Hematopoietic multipotent progenitor cell treated with erythropoietin and hydrocortisone succinate and interleukin-3 and kit ligand, for 6 days (in vitro differentiated cells): Measurements from ENCODE around the gene MBNL2.

Experiments used
- DNase-seq: peaks from one replicate; pipeline ENCODE4 v3.0.0-alpha.2; 2015

The MBNL2 gene

DNA sequence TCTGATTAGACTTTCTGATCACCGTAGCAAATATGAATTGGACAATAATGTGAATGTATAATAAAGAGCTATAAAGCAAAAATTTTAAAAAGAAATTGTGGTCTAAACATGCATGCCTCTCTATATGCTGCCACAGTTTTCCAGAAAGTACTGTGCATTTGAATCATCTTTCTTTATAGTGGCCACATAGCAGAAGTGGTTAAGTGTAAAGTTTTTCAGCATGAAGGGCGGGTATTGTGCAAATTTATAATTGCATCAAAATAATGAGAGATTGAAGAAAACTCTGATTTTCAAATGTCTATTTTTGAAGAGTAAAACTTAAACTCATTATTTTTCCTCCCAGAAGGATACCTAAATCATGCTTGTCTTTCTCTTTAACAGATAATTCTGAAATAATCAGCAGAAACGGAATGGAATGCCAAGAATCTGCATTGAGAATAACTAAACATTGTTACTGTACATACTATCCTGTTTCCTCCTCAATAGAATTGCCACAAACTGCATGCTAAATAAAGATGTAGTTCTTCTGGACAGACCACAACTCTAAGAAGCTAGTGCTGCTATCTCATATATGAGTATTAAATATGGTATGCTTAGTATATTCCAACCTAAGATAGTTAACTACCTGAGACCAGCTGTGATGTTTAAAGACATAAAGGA lies 168.9 kb downstream of the MBNL2 start:
- DNase-seq: no peak

DNA sequence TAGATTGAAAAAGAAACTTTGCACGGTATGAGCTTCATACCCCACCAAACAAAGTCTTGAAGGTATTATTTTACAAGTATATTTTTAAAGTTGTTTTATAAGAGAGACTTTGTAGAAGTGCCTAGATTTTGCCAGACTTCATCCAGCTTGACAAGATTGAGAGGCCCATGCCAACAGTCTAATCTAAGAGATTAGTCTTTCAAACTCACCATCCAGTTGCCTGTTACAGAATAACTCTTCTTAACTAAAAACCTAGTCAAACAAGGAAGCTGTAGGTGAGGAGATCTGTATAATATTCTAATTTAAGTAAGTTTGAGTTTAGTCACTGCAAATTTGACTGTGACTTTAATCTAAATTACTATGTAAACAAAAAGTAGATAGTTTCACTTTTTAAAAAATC lies 169.9 kb downstream of the MBNL2 start:
- DNase-seq: no peak

DNA sequence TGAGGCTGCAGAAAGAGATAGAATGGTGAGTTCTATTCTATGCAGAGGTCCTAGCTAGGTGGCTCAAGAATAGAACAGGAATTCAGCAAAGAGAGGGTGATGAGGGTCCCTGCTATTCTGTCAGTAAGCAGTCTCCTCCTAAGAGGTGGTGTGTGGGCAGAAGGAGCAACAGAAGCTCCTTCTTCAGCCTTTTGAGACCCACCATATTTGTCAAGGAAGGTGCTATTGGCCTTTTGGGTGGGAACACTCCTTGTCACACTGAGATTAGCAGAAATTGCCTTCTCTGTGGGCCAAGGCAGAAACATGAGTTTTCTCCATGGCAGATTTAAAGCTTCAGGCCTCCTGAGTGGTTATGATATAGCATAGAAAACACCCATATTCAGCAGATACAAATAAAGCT lies 172.4 kb downstream of the MBNL2 start:
- DNase-seq: no peak

DNA sequence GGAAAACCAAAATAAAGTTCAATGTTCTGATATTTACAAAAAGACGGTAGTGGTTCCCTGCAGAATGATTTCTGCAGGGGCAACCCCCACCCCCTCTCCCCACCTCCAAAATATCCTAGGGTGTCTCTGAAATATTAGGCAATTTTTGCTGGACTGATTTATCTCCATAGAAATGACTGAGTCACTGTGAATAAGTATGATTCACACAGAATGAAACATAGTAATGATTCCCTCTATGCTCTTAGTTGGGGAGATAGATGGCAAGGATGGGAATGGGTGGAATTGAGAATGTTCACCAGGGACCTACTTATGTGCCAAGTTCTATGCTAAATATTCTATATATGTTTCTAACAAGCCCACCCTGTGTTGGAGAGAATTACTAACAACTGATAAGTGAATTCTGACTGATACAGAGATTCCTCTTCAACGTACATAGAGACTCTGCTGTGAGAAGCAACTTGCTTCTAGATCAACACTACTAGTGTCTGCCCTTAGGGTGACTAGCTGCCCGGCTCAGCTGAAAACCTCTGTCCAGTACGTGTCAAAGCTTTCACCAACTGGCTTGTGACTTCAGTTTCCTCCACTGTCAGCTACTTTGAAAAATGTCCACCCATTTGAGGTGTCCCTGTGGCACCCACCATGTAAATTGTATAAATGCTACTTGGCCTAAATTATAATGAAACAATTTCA lies 173.5 kb downstream of the MBNL2 start:
- DNase-seq: no peak

DNA sequence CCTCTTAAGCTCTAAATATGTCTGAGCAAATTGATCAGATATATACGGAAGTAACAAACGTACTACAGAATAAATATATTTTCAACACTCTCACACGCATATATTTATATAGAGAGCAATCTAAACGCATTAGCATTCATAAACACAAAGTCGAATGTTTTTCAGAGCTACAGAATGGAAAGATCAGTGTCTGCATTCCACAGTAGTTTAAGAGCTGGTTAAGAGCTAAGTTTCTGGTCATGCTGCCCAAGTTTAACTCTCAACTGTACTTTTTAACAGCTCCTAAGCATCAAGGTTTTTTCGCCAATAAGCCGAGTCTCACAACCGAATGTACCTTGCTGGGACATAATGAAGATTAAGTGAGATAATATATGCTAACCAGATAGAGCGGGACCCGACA lies 175.1 kb downstream of the MBNL2 start:
- DNase-seq: no peak

DNA sequence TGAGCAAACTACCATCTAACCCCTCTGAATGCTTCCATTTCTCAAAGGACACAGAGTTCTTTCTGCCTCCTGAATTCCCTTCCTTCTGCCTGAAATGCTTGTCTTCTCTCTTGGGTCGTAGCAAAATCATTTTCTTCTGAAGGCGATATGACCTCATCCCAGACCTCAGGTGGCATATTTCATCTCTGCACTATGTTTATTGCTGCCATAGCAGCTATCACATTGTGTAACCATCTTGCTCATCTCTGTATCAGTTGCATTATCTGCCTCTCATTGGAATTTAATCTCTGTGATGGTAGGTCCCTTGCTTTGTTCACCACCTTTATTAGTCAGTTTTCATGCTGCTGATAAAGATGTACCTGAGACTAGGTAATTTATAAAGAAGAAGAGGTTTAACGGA lies 179.3 kb downstream of the MBNL2 start:
- no peak for DNase-seq

DNA sequence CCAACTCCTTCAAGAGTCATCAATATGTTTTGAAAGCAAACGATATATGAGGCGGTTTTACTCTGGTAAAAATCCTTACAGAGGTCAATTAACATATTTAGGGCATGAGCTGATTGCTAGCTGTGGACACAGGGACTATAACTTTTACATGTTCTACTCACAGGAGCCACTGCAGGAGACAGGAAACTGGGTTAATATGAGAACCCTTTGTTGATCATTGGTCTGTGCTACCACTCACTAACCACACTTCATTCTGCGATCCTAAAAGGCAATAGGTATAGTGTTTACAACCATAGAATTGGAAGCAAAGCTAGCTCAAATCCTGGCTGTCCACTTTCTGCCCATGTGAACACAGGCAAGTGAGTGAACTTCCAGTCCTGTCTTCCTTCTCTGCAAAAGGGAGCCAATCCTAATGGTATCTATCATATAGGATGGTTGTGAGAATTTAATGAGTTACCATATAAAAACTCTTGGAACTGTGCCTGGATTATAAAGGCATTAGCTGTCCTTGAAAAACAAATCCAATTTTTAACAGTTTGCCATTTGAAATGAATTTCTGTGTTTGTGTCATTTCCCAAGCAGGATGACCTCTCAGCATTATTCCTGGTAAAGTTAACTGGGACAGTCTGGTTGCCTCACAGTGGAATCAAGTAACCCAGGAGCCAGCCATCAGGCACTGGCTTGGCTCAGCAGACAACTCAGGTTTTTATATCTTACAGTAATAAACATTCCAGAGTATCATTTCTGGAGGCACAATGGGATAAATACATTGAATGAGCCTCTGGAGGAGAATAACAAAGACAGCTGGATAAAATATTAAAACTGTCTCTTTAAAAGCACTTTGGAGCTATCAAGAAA lies 182.0 kb downstream of the MBNL2 start:
- DNase-seq: no peak

DNA sequence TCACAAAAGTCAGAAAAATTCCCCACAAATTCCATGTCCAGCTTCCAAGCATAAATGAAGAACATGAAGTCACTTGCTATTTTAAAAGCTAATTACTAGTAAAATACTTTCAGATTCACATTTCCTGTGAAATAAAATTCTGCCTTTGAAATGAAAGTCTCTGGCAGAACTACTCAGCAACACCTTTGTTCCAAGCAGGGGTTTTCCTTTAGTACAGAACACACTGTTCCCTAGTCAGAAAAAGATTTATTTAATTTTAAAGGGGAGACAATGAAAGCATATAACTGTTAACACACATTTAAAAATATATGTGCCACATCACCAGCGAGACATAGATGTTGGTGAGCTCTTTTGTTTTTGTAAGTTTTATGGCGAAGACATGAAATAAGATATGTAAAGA lies 185.4 kb downstream of the MBNL2 start:
- no peak for DNase-seq

DNA sequence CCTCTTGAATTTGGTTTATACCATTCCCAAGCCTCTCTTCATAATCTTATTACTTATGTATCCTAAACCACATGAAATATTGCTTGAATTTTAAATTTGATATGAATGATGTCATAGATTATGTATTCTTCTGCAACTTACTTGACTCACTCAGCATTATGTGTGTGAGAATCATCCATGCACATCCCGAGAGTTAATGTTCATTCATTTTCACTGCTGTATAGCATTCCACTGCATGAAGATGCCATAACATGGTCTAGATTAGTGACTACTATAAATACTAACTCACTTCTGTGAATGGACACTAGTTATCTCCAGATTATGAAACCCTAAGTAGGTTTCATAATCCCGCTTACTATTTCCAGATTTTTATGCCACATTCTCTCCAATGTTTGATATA lies 186.8 kb downstream of the MBNL2 start:
- DNase-seq: no peak

DNA sequence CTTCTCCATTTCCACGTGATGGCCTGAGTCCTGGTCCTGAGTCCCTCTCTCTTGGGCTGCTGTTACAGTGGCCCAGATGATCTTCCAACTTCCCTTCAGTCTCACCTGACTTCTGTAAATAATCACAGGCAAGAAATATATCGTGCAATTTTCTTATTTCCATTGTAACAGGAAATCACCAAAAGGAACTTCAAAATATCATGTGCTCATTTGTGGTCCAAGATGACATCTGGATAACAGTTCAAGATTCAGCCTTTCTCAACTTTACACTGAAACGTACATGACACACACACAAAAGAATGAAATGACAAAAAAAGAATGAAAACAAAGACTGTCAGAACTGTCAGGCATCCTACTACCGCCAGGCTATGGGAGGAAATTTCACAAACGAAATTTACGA lies 189.9 kb downstream of the MBNL2 start:
- no peak for DNase-seq

DNA sequence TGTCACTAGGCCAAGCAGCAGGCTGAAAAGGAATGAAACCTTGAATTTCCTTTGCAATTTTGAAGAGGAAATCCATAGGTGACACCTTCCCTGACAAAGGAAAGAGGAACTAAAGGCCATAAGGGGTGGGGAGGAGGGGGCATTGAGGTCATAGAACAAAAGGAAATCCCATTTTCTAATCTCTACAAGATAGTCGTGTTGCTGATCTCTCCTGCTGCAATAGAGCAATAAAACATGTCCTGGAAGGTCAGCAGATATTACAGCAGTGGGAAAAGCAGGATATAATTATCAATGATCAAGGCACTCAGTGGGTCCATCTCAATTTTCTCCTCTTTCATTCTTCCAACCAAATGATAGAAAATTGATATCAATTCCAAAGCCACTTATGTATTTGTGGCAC lies 191.6 kb downstream of the MBNL2 start:
- no peak for DNase-seq

DNA sequence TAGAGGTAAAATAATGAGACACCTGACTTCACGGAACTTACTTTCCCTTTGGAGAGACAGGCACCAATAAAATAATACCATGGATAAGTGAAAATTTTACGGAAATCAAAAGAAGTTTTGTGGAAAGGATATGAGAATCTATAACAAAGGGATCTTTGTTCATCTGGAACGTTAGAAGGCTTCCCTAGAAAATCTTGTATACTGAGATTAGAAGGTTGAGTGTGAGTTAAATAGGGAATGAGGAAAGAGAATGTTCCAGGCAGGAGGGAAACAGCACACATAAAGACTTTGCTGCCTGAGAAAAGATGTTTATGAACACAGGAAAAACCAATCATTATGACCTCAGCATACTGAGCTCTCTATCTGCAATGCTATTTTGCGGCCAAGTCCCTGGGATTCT lies 192.3 kb downstream of the MBNL2 start:
- DNase-seq: no peak

DNA sequence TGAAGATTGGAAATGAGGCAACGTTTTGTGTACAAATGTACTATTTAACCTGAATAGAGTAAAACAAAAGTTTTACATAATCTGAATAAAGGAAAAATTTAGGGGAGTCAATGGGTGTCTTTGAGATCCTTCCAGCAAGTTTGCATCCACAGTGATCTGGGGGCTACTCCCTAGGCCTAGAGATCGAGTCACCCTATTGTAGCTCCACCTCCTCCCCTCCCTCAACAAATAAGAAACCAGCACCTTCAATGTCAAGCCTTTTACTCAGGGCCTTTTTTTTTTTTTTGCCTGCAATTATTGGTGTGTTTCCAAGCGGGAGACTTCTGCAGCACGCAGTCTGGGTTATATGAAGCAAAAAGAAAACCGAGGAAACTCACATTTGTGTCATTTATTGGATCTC lies 195.6 kb downstream of the MBNL2 start:
- no peak for DNase-seq

DNA sequence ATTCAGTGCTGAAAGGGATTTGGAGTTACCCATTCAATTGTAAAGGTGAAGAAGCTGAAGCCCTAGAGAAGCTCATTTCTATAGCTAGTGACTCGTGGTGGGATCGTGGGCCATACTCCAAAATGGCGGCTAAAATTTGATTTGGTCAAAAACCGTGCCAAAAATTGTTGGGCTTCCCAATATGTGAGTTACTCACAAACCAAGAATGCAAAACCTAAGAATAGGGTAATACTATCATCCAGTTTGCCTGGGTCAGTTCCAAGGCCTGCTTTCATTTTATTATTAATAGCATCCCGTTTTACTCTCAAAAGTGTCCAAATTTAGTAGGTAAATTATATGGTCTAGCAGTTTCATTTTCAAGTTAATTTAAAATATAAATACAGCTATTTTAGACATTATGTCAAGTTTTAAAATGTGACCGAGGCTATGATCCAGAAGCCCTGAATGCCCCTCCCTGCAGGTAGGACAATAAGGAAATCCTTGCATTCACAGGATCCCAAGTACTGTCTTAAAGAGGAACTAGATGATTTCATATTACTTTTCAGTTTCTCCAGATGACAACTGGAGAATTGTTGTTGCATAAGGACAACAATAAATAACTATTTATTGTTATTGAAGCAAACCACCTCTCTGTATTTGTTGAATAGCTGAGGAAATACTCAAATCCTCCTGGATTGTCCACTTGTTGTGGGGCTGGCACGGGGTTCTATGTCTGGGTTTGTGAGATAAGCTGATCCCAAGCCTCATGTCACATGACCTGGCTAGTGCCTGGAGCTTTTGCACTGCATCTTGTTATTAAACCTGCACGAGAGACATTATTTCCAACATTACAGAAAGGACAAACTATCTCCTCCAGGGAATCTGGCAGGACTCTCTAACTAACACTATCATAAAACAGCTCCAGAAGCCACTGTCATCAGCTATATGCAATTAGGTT lies 200.3 kb downstream of the MBNL2 start:
- DNase-seq: peak; percentile 22

DNA sequence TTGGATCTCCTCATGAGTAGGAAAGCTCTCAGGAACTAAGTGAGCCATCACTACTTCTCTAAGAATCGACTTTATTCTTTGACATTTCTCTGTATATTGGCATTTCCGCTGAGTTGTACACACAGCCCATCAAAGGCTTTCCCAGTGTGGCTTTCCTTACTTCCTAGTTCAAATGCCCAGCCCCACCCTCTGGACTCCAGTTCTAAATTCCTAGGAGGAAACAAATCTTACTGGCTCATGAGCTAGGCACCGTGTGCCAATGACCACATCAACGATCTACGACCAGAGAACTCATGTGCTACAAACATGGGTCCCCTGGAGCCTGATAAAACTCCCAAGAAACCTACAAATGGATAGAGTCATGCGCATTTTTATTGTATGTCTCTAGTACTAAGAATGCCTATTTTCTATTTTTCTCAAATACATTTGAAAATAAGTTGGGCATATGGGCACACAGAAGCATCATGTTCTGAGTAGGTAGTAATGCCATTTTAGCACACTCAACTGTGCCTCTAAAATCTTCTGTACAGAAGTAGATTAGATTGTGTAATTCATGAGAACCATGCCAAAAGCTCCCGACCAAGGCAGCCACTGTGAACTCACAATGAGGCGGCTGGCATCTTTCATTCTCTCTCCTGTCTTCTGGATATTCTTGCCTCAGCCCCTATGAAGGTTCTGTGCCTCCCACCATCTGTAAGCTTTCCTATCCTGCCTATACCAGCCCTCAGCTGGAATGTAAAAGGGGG lies 201.3 kb downstream of the MBNL2 start:
- no peak for DNase-seq

DNA sequence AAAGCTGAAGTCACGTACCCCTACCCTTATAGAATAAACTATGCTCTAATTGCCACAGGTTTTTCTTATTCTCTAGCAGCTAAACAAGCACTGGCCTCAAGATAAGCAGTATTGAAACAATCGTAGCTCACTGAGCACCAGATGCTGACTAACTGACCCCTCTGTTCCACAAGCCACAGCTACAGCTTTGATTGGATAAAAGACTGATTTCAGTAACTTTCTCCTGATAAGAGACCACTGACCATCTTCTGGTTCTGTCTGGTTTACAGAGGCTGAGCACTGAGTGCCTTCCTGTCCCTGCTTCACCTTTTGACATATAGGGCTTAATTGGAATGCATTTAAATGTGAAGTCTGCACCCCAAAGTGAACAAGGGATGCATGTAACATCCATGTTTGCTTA lies 203.5 kb downstream of the MBNL2 start:
- DNase-seq: peak; percentile 18

DNA sequence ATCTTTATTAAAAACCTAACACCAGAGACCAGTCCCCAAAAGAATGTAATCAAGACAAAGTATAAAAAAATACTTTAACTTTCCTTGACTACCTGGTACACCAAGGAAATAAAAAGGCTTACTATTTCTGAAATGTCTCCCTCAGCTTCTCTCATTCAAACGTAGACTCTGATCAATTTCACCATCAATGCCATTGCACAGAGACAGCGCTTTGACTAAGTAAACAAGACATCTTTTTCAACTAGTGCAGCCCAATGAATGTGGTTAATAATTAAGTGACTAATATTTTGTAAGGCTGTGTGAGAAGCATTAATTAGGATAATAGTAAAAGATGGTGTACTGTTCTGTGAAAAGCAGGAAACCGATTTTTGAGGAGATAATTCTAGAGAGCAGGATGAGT lies 204.6 kb downstream of the MBNL2 start:
- DNase-seq: no peak

DNA sequence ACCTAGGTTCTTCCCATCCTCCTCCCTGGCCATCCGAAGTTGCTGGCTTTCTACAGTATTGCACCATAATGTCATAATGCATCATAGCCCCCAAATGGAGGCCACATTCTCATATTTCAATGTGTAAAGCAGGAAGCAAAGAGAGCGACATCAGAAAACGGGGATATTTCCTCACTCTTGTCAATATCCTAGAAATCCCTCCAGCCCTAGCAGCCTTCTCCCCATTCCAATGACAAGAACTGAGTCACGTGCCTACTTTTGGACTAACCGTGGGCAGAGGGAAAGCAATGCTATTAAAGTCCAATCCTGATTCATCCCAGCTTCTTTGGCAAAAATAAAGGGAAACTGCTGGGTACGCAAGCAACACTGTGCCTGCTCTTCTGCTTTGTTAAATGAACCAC lies 207.5 kb downstream of the MBNL2 start:
- DNase-seq: no peak

DNA sequence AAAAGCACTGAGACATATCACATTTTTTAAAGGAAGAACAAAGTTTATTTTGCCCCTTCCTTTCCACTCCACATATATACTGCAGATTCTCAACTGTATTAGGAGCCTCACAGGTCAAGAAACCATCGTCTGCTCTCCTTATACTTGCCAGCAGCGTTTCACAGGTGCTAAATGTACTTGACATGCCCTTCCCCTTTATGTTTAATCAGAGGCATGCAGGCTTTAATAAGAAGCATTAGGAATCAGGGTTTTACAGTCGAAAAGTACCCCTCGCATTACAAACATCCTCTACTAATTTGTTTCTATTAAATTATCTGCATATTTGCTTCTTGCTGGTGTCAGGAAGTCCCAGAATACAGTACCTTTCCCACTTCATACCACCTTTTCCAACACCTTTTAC lies 208.2 kb downstream of the MBNL2 start:
- no peak for DNase-seq

DNA sequence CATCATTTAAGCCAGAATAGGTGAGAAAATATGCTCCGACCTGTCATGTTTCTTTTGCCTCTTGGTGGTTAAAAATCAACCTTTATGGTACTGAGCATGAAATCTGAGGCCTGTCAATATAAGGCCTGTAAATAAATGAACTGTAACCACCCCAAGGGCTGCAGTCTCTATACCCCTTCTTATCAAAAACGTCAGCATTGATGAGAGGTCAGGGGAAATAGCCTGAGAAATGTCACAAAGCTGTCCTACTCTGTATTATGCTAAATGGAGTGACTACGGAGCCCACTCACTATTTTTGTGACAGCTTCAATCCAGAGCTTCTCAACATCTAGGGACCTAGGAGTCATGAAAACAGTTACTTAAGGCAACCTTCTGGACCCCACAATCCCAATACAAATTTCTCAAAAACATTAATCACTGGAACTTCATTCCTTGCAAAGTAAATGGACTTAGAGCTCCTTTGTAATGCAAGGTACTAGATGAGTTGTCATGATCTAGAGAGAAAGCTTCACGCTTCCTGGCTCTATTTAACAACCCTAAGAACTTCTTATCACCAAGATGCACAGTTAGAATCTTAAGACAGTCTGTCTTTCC lies 209.1 kb downstream of the MBNL2 start:
- DNase-seq: no peak

DNA sequence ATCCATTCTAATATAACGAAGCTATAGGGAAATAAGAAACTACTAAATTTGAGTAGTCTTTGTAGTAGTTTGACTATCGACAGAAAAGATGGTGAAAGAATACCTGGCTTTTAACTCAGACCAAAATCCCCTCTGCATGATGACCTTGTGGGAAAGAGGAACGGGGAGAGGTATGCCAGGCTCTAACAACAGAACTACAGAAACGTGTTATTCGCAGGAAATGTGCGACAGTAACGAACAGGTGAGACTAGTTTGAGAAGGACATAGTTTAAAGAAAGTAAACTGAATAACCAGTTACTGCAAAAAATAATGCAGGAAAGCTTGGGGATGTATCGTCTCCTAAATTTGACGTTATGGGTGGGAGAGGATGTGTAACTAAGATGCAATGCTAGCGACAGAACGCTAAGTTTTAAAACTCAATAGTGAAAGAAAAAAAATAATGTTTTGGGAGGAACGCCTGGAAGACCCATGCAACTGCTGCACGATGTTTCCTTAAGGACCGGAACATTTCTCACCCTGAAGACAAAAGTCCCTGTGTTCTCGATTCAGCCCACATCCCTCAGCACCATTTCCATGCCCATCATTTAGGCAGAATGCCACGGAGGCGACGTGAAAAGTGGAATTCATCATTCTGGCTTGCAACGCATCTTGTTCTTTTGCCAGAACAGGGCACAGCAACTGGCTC lies 210.2 kb downstream of the MBNL2 start:
- no peak for DNase-seq
